HFF-Myc (cell line): ENCODE measurements around the gene STAC2.
A peak's percentile ranks its signal among the peaks of the same experiment; 100 is the strongest.
"Not testable (repeated sequence)": the region's sequence is repeated elsewhere in the genome, so short reads cannot be mapped to it uniquely, and the experiment has no call there.

ENCODE experiments used
- DNase-seq: peaks from one replicate; pipeline ENCODE4 v3.0.0-alpha.2; 2011; ENCODE audit warnings: low read depth; ENCODE audit errors: extremely low read depth
- H3K4me3 ChIP-seq: replicated peaks from 2 replicates; pipeline ENCODE4 v1.5.1; 2011; ENCODE audit warnings: low read depth, mild to moderate bottlenecking, control low read depth, low read length
- TF ChIP-seq, protein P1 (sequence below): IDR thresholded peaks from 2 replicates; pipeline ENCODE4 v1.5.1; 2012; ENCODE audit warnings: mild to moderate bottlenecking, low read depth, low read length, control low read depth; ENCODE audit errors: missing control alignments

The STAC2 gene

DNA sequence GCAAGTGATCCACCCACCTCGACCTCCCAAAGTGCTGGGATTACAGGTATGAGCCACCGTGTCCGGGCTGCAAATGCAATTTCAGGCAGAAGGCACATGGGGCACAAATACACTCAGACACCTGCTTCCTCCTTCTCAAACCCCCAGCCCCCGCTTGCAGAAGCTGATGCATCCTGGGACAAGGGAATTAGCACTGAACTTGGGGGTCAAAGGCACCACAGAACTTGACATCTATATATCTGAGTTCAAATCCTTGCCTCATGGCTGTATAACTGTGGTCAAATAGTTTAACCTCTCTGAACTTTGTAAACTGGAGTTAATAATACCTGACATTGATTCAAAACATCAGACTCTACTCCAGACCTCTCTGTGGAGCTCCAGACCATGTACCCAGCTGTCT lies 55.6 kb downstream of the STAC2 start:
- TF ChIP-seq, protein P1, sequence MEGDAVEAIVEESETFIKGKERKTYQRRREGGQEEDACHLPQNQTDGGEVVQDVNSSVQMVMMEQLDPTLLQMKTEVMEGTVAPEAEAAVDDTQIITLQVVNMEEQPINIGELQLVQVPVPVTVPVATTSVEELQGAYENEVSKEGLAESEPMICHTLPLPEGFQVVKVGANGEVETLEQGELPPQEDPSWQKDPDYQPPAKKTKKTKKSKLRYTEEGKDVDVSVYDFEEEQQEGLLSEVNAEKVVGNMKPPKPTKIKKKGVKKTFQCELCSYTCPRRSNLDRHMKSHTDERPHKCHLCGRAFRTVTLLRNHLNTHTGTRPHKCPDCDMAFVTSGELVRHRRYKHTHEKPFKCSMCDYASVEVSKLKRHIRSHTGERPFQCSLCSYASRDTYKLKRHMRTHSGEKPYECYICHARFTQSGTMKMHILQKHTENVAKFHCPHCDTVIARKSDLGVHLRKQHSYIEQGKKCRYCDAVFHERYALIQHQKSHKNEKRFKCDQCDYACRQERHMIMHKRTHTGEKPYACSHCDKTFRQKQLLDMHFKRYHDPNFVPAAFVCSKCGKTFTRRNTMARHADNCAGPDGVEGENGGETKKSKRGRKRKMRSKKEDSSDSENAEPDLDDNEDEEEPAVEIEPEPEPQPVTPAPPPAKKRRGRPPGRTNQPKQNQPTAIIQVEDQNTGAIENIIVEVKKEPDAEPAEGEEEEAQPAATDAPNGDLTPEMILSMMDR: no peak
- no peak for DNase-seq
- no peak overlapping the region for H3K4me3 ChIP-seq

DNA sequence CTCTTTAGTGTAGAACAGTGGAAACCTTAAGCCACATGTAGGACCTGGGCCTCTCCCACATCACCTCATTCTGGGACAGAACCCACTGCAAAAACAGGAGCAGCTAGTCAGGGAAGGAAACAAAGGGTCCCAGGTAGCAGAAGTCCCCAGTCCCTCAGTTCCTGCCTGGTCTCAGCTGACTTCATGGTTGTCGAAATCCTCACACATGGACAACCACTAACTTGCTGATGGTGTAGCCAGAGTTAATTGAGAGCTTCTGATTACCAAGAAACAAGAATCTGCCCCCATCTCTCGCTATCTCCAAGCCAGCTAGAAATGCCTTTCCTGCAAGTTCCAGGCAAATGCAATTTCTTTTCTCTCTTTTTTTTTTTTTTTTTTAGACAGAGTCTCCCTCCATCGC lies 56.2 kb downstream of the STAC2 start:
- DNase-seq: no peak
- no peak overlapping the region for H3K4me3 ChIP-seq
- TF ChIP-seq, protein P1: no peak

DNA sequence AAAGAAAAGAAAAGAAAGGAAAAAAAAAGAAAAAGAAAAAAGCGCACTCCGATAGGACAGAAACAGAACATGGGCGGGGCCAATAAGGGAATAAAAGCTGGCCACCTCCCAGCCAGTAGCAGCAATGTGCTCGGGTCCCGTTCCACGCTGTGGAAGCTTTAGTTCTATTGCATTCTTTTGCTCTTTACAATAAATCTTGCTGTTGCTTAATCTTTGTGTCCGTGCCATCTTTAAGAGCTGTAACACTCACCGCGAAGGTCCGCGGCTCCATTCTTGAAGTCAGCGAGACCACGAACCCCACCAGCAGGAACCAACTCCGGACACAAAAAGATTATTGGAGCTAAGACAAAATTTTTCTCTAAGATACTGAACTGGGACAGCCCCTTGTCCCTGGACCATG lies 56.6 kb downstream of the STAC2 start:
- H3K4me3 ChIP-seq: no peak overlapping the region
- no peak for DNase-seq
- TF ChIP-seq, protein P1: no peak

DNA sequence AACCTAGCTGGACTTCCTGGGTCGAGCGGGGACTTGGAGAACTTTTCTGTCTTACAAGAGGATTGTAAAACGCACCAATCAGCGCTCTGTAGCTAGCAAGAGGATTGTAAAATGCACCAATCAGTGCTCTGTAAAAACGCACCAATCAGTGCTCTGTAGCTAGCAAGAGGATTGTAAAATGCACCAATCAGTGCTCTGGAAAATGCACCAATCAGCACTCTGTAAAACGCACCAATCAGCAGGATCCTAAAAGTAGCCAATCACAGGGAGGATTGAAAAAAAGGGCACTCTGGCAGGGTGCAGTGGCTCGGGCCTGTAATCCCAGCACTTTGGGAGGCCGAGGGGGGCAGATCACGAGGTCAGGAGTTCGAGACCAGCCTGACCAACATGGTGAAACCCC lies 57.2 kb downstream of the STAC2 start:
- not testable (repeated sequence) for H3K4me3 ChIP-seq, DNase-seq

DNA sequence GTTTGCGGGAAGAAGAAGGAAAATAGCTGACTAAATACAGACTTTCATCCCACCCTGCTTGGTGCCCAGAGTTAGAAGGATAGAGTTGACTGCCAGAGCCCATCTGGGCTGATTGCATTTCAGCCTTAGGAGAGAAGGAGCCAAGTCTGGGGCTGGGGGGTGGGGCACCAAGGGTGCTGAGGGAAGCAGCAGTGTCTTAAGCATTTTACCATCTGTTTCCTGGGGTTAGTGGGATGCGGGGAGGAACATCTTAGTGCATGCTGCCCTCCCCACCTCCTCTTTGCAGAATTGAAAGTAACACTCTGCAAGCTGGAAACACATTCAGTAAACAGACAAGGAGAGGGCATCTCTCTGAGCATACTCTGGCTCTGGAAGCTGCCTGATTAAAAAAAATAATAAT lies 58.3 kb downstream of the STAC2 start:
- TF ChIP-seq, protein P1: no peak
- no peak overlapping the region for H3K4me3 ChIP-seq
- DNase-seq: no peak

DNA sequence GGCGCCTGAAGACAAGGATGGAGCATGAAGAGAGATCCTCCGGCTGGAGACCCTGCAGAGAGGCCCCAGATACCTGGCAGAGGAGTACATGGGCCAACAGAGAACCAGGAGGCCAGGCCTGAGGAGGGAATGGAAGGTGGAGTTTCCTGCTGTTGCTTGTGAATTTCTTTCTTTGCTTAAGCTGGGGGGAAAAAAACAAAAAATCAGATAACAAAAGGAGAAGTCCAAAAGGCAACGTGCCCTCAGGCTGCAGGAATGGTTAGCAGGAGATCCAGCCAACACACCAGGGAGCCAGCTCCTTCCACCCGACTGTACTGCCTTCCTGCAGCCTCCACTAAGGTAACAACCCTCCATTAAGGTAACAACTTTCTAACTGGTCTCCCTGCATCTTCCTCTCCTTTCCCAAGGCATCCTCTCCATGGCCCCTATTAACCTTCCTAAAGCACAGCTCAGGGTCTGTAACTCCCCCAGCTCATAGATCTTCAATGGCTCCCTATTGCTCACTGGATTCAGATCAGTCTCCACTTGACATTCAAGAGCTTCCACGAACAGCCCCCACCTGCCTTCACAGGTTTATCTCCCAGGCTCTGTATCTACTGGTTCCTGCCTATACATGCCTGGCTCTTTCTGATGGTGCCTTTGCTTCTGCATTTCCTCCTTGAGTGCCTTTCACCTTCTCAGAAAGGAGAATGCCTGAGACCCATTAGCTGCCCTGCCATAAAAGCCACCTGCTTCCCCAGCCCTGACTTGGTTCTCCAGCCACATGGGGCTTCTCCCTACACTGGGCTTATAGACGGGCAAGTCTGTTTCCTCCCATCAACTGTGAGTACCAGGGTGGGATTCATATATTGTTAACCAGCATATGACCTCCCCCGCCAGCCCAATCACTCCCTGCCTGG lies 59.1 kb downstream of the STAC2 start:
- TF ChIP-seq, protein P1: no peak
- no peak overlapping the region for H3K4me3 ChIP-seq
- no peak for DNase-seq

DNA sequence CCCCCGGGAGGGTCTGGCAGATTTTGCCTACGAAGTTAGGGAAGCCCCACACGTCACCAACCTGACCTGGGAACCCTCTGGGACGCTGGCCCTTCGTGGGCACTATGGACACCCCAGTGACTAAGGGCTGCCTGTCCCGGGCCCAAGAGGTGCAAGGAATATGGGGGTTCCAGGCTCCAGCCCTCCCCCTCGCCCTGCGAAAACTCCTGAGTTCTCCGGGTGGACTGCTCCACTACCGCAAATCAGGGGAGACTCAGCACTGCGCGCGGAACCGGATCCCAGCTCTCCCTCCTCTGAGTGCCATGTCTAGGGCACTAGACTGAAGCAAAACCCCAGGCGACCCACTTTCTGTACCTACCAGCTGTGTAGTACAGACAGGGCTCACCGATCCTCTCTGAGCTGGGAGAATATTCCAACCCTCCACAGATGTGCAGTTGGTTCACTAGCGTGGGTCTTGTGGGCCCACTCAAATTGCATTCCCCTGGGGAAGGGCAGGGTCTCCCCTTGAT lies 59.9 kb downstream of the STAC2 start, which contains the start of gene ARL5C:
Gene ARL5C (minus strand): TSS at position 321 of the 509 bp plus-strand sequence. CDS start 401 bp downstream, outside the sequence.
- H3K4me3 ChIP-seq: peak within 1 kb of the TSS; percentile 44
- TF ChIP-seq, protein P1: no peak
- DNase-seq: no peak
